GM21529 (cell line): ENCODE results near the gene FCRLB.
"Not testable (repeated sequence)": the region's sequence is repeated elsewhere in the genome, so short reads cannot be mapped to it uniquely, and the experiment has no call there.

Source experiments
- ATAC-seq: cut with Tn5 transposase; IDR thresholded peaks from one replicate; pipeline ENCODE4 v1.9.1; 2021; ENCODE audit not compliant: unreplicated experiment

The FCRLB gene

DNA sequence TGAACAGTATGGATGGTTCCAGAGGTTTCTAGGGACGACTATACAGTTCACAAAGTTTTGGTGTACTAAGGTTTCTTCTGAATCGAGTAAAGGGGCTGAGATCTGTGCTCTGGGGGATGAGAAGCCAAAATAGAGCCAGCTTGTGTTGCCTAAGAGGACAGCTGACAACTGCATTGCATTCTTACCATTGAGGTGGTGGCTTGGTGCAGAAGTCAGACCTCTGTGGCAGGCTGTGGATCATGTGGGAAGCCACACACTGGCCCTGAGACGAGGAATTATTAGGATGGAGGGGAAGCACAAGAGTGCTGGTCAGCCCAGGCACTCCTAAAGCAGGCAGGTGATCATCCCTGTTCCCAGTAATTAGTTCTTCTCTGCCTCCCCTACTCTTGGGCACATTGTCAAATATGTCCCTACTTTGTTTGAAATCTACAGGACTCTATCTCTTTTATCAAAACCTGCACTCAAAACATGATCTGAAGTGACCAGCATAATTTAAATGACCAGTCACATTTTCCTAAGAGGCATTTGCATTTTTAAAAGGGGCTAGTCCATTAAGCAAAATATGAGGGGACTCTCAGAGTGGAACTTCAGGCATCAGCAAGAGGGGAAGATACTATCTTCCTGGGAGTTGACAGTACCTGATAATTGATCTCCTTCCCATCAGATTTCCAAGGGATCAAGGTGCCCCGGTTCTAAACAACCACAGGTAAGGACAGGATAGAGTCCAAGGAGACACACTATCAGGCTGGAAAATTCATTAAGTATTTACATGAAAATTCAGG is at the start of gene FCRLB:
FCRLB (plus strand) TSS at position 589 of the 782 bp plus-strand sequence. CDS start 1,129 bp downstream, outside the sequence.
- ATAC-seq, result no peak

DNA sequence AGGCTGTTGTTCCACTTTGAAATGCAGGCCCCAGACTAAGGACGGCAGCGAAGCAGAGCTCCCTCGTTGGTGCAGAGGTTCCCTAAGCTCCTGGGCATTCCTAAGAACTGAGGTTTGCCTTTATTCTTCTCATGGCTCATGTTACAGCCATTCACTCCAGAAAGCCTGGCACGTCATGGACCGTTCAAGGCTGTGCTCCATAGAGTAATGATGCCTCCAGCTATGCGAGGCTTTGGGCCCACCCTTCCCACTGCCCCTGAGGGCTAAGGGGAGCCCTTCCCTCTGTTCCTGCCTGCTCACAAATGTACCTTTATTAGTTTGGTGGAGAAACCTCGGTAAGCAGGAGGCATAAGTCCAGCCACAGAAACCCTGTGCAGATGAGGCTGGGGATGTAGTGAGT is 47.9 kb upstream of the FCRLB start:
- not testable (repeated sequence) for ATAC-seq

- not testable (repeated sequence) for ATAC-seq
Observed at GRCh38 chr1:161674447-161674846, 46.9 kb upstream of the FCRLB start.

- not testable (repeated sequence) for ATAC-seq
Observed at GRCh38 chr1:161674908-161675307, 46.4 kb upstream of the FCRLB start.

GRCh38 chr1:161676441-161676840 is 44.9 kb upstream of the FCRLB start:
- ATAC-seq, result no peak

GRCh38 chr1:161676958-161677689 is 44.2 kb upstream of the FCRLB start:
- no peak for ATAC-seq

GRCh38 chr1:161678500-161678899 is 42.8 kb upstream of the FCRLB start:
- no peak for ATAC-seq

DNA sequence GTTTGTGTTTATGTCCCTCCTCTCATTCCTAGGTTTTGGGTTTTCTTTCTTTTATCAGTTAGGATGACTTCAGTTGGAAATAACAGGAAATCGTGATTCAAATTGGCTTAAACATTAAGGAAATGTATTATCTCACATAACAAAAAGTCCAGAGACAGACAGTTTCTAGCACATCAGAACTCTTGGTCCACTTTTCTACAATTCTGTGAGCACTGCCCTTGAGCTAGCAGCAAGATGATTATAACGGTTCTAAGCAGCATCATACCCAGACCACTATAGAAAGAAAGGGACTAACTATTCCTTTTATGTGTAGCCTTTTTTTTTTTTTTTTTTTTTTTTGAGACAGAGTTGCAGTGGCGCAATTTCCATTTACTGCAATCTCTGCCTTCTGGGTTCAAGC is 39.5 kb upstream of the FCRLB start:
- ATAC-seq, result no peak

DNA sequence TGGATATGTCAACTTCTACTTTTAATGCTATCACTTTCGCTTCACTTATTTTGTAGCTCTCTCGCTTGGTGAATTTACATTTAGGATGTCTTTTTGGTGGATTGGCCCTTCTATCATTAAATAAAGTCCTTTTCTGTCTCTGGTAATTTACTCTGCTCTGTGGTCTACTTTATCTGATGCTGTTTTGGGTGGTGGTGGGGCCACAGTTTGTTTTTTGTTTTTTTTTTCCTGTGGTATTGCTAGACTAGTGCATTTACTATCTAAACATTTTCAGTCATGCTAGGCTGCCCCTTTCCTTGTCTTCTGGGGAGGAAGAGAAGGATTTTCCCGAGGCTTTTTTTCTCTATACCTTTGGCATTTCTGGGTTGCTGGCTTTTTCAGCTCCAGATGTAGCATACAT is 32.4 kb upstream of the FCRLB start:
- ATAC-seq, result no peak

GRCh38 chr1:161691846-161692245 is 29.5 kb upstream of the FCRLB start:
- no peak for ATAC-seq

GRCh38 chr1:161693020-161693712 is 28.2 kb upstream of the FCRLB start:
- ATAC-seq, result not testable (repeated sequence)

- not testable (repeated sequence) for ATAC-seq
Observed at GRCh38 chr1:161698302-161698701, 23.0 kb upstream of the FCRLB start.

DNA sequence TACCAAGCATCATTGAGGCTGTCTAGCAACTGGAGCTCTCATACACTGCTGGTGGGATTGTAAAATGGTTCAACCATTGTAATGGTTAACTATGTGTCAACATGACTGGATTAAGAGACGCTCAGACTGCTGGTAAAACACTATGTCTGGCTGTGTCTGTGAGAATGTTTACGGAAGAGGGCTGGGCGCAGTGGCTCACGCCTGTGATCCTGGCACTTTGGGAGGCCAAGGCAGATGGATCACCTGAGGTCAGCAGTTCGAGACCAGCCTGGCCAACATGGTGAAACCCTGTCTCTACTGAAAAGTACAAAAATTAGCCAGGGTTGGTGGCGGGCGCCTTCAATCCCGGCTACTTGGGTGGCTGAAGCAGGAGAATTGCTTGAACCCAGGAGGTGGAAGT is 19.1 kb upstream of the FCRLB start:
- no peak for ATAC-seq

- ATAC-seq, result peak; percentile 34
Observed at GRCh38 chr1:161705537-161705936, 15.8 kb upstream of the FCRLB start.

DNA sequence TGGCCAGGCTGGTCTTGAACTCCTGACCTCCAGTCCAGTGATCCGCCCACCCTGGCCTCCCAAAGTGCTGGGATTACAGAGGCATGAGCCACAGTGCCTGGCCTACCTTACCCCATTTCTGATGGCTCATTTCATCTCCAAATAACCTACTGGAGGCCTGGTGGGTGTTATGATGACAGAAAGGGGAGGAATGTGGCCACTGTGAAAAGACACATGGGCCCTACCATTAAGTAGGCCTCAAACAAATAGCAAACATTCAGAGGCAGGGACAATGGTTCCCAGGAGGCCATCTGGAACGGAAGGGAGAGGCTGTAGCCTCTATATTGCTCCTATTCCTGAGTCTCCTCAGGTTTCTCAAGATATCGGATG is 15.2 kb upstream of the FCRLB start:
- ATAC-seq, result no peak

GRCh38 chr1:161706482-161707347 is 14.6 kb upstream of the FCRLB start, which contains the start of gene FCRLA:
Gene FCRLA, plus strand, starts transcription at chr1:161707229. Its CDS starts 36 bp downstream, at chr1:161707265.
- peak; percentile 58 for ATAC-seq

- ATAC-seq, result no peak
Observed at GRCh38 chr1:161707503-161707902, 13.8 kb upstream of the FCRLB start.

- no peak for ATAC-seq
Observed at GRCh38 chr1:161709373-161709772, 12.0 kb upstream of the FCRLB start.

- no peak for ATAC-seq
Observed at GRCh38 chr1:161710560-161710959, 10.8 kb upstream of the FCRLB start.

DNA sequence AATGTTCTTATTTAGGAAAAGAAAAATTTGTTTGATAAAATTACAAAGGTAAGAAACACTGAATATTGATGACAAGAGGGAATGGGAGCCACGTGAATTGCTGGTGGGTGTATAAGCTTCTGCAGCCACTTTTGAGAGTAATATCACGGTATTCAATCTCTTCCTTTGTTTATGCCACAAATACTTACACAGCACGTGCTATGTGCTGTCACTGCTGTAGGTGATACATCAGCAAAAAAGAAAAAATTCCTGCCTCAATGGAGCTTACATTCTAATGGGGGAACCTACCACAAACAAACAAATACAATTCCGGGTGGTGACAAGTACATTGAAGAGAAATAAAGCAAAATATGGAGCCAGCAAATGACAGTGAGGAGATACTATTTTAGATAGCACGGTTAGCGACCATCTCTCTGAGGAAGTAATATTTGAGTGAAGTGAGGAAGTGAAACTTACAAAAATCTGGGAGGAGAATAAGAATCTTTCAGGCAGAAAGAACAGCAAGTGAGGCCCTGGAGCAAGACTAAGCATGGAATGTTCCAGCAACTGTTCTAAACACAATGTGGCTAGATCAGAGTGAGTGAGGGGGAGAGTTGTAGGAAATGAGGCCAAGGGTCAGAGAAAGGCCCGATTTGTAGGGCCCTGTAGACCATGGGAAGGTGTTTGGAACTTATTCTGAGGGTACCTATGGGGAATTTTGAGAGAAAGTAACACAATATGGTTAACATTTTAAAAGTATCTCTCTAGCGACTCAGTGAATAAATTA is 2.6 kb upstream of the FCRLB start:
- peak; percentile 57 for ATAC-seq
